Neutrophil (primary cell): ENCODE measurements around the gene CD79A.

Experiments used
- H3K27ac ChIP-seq: fragments of 200-600 bp; sonication (generic); 2 replicates; pipeline ENCODE4 v1.5.1; 2016; ENCODE audit warnings: mild to moderate bottlenecking, moderate library complexity
- H3K27me3 ChIP-seq: fragments of 200-600 bp; sonication (generic); 2 replicates; pipeline ENCODE4 v1.6.0; 2016; ENCODE audit warnings: mild to moderate bottlenecking
- H3K36me3 ChIP-seq: fragments of 200-600 bp; sonication (generic); 2 replicates; pipeline ENCODE4 v1.5.1; 2017
- H3K4me1 ChIP-seq, 2 experiments: fragments of 200-600 bp in 1 of 2; sonication (generic) in 1 of 2; 1 replicate in 1 of 2; 2 replicates in 1 of 2; pipeline versions ENCODE4 v1.5.1 to v1.6.1; 2013 to 2016; ENCODE audit warnings: low read depth in 1 of 2, low read length in 1 of 2, mild to moderate bottlenecking in 1 of 2, moderate library complexity in 1 of 2; ENCODE audit not compliant: control insufficient read depth in 1 of 2, insufficient read depth in 1 of 2
- H3K4me3 ChIP-seq, 2 experiments: fragments of 200-600 bp in 1 of 2; sonication (generic) in 1 of 2; 1 replicate in 1 of 2; 2 replicates in 1 of 2; pipeline ENCODE4 v1.5.1; 2013 to 2016; ENCODE audit warnings: low read depth in 1 of 2, low read length in 1 of 2, mild to moderate bottlenecking in 1 of 2, moderate library complexity in 1 of 2
- H3K9me3 ChIP-seq: fragments of 200-600 bp; sonication (generic); 2 replicates; pipeline ENCODE4 v1.5.1; 2016
- CTCF ChIP-seq: fragments of 200-600 bp; sonication (generic); IDR thresholded peaks from 2 replicates; pipeline ENCODE4 v1.5.1; 2016; ENCODE audit warnings: antibody characterized with exemption

Gene CD79A

GRCh38 chr19:41918095-41918494 is 41.0 kb downstream of the CD79A start:
- no peak overlapping the region for H3K4me3 ChIP-seq
- no peak overlapping the region for H3K27ac ChIP-seq
- no peak for TF ChIP-seq CTCF
- H3K9me3 ChIP-seq, result no peaks in the 10 kb centered on the region
- H3K27me3 ChIP-seq, result peaks cover 100% of the 10 kb centered on the region
- H3K4me1 ChIP-seq, result no peaks in the 10 kb centered on the region
- H3K36me3 ChIP-seq, result no peaks in the 10 kb centered on the region

GRCh38 chr19:41918653-41919244 is 41.7 kb downstream of the CD79A start:
- Histone ChIP-seq H3K27ac (no peak overlapping the region), H3K27me3 (peaks cover 100% of the 10 kb centered on the region), H3K4me1 (no peaks in the 10 kb centered on the region), H3K9me3 (no peaks in the 10 kb centered on the region), H3K4me3 (no peak overlapping the region), H3K36me3 (no peaks in the 10 kb centered on the region)
- TF ChIP-seq CTCF, result no peak

- Histone ChIP-seq H3K27ac (no peak overlapping the region), H3K27me3 (peaks cover 100% of the 10 kb centered on the region), H3K36me3 (no peaks in the 10 kb centered on the region), H3K4me1 (no peaks in the 10 kb centered on the region), H3K4me3 (no peak overlapping the region), H3K9me3 (no peaks in the 10 kb centered on the region)
- TF ChIP-seq CTCF, result no peak
Measured at GRCh38 chr19:41919948-41920712, 43.1 kb downstream of the CD79A start.

- TF ChIP-seq CTCF, result no peak
- Histone ChIP-seq H3K36me3 (no peaks in the 10 kb centered on the region), H3K4me3 (no peak overlapping the region), H3K4me1 (no peaks in the 10 kb centered on the region), H3K27me3 (peaks cover 100% of the 10 kb centered on the region), H3K9me3 (no peaks in the 10 kb centered on the region), H3K27ac (no peak overlapping the region)
Measured at GRCh38 chr19:41920882-41921576, 44.0 kb downstream of the CD79A start.

GRCh38 chr19:41921577-41922576 is 44.8 kb downstream of the CD79A start:
- no peak for TF ChIP-seq CTCF

More at GRCh38 chr19:41921577-41922576, 44.8 kb downstream of the CD79A start:
- H3K36me3 ChIP-seq, result no peaks in the 10 kb centered on the region
- H3K4me3 ChIP-seq, result no peak overlapping the region
- H3K9me3 ChIP-seq, result no peaks in the 10 kb centered on the region
- peaks cover 100% of the 10 kb centered on the region for H3K27me3 ChIP-seq
- no peak overlapping the region for H3K27ac ChIP-seq
- no peaks in the 10 kb centered on the region for H3K4me1 ChIP-seq
